ENCODE measurements around the gene POU3F4.

The POU3F4 gene

DNA sequence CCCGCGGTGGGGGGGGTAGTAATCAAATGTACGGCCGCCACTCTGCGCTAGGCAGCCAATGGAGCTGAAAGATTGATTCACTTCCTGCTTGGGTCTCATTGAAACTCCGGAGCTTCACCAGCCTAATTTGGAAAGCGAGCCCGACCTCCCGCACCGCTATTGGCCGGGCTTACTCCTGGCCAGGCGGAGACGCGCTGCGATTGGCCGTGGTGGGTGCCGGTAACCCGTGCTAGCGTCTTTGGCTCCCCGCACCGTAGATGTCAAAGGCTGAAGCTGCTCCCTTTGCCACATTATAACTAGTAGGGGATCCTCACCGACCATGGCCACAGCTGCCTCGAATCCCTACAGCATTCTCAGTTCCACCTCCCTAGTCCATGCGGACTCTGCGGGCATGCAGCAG is at the start of gene POU3F4:
TSS of gene POU3F4 (plus strand) at position 285 of the 400 bp plus-strand sequence. CDS start at position 320, 35 bp downstream.
- DNase-seq (ENCODE audit: extremely low spot score): no peak
- ChIA-PET CTCF (no interaction called here), POLR2A (no interaction called here)
- TF ChIP-seq FOXA1 (IDR thresholded peaks at IDR 0.05) (no peak), FOXM1 (IDR thresholded peaks at IDR 0.05; ENCODE audit: borderline replicate concordance) (no peak), SP1 (IDR thresholded peaks at IDR 0.05) (no peak), ZNF384 (IDR thresholded peaks at IDR 0.05) (no peak), BHLHE40 (IDR thresholded peaks at IDR 0.05; ENCODE audit: borderline replicate concordance) (no peak), CTBP1 (IDR thresholded peaks at IDR 0.05; ENCODE audit: borderline replicate concordance) (no peak)

DNA sequence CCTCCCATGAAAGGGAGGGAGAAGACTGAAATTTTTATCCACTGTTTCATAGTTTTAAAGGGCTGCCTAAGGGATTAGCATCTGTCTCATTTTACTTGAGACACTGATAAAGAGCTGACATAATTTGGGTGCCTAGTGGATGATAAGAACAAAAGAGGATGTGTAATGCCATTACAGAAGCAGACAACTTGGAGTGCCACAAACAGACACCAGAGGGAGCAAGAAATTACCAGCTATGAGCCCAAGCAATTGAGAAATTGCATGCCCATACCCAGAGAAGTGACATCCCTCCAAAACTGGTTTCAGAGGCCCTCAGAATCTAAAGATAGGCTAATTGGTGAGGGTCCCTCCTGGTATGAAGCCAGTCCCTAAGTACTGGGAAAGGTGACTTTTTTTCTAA is 38.5 kb upstream of the POU3F4 start:
- DNase-seq (ENCODE audit: extremely low spot score): peak; percentile 26
- POLR2A ChIA-PET: interaction anchor here (1.4 kb wide), 1 partner anchor 166 kb away, joined by 3 read pairs; no protein-coding TSS in a partner anchor
- CTCF ChIA-PET: interaction anchor here (0.6 to 1.8 kb wide), 2 partner anchors 117 to 166 kb away, joined by 7 to 19 read pairs; no protein-coding TSS in a partner anchor
- TF ChIP-seq NFRKB (IDR thresholded peaks at IDR 0.05): no peak
- no peak for TF ChIP-seq SUZ12 (IDR thresholded peaks at IDR 0.05)
- TF ChIP-seq CTBP1 (IDR thresholded peaks at IDR 0.05; ENCODE audit: borderline replicate concordance): no peak
- no peak for TF ChIP-seq LEF1 (IDR thresholded peaks at IDR 0.05; ENCODE audit: borderline replicate concordance)

DNA sequence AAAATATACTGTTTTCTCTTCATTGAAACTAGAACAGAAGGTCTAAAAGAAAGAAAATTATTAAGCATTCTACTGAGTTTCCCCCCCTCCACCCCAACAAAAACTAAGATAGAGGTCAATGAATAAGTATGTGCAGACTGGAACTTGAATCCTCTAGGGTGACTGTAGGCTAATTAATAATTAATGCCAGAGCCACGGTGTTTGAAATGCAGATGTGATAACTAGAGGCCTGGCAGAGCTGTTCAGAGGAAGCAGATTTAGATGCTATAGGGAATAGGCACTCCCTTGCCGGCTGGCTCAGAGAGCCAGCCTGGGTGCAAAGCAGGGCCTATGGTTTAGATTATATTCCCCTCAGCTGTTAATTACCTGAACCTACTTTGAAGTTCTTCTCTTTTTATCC is 12.2 kb upstream of the POU3F4 start:
- CTCF ChIA-PET: no interaction called here
- POLR2A ChIA-PET: no interaction called here
- no peak for DNase-seq (ENCODE audit: extremely low spot score)
- TF ChIP-seq FOXM1 (IDR thresholded peaks at IDR 0.05; ENCODE audit: borderline replicate concordance): no peak
- no peak for TF ChIP-seq FOXK2 (IDR thresholded peaks at IDR 0.05)
- no peak for TF ChIP-seq SP1 (IDR thresholded peaks at IDR 0.05)
- TF ChIP-seq TARDBP (IDR thresholded peaks at IDR 0.05): no peak
- no peak for TF ChIP-seq ELF4 (IDR thresholded peaks at IDR 0.05)
- no peak for TF ChIP-seq FOXA1 (IDR thresholded peaks at IDR 0.05)
- no peak for TF ChIP-seq BHLHE40 (IDR thresholded peaks at IDR 0.05; ENCODE audit: borderline replicate concordance)
- no peak for TF ChIP-seq LEF1 (IDR thresholded peaks at IDR 0.05; ENCODE audit: borderline replicate concordance)
- TF ChIP-seq SUZ12 (IDR thresholded peaks at IDR 0.05): no peak
- TF ChIP-seq HDGF (IDR thresholded peaks at IDR 0.05; ENCODE audit: borderline replicate concordance): no peak
- no peak for TF ChIP-seq ZNF384 (IDR thresholded peaks at IDR 0.05)
- TF ChIP-seq NFRKB (IDR thresholded peaks at IDR 0.05): no peak
- TF ChIP-seq, protein P1, sequence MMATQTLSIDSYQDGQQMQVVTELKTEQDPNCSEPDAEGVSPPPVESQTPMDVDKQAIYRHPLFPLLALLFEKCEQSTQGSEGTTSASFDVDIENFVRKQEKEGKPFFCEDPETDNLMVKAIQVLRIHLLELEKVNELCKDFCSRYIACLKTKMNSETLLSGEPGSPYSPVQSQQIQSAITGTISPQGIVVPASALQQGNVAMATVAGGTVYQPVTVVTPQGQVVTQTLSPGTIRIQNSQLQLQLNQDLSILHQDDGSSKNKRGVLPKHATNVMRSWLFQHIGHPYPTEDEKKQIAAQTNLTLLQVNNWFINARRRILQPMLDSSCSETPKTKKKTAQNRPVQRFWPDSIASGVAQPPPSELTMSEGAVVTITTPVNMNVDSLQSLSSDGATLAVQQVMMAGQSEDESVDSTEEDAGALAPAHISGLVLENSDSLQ (IDR thresholded peaks at IDR 0.05): no peak
- TF ChIP-seq L3MBTL2 (conservative IDR thresholded peaks at IDR 0.05): no peak
- no peak for TF ChIP-seq ARNT (IDR thresholded peaks at IDR 0.05)
- no peak for TF ChIP-seq CTBP1 (IDR thresholded peaks at IDR 0.05; ENCODE audit: borderline replicate concordance)

DNA sequence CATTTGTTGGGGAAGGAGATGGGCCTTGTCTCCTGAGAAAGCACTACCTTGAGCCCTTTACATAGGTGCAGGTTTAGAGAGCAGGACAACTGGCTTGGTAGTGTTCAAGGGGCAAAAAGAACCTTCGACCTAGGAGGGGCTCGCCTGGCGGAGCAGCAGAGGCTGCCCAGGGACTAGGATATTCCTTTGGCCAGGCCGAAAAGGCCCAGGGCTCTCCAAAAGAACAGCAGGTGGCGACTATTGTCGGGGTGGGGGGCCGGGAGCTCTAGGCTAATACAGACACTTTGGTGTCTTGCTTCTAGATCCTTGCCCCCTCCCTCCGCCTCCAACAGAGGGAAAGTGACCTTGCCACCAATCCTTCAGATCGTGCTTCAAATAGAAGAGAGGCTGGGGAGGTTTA is 7.1 kb upstream of the POU3F4 start:
- POLR2A ChIA-PET: no interaction called here
- no peak for DNase-seq (ENCODE audit: extremely low spot score)
- CTCF ChIA-PET: no interaction called here
- TF ChIP-seq HDGF (IDR thresholded peaks at IDR 0.05; ENCODE audit: borderline replicate concordance): no peak
- TF ChIP-seq FOXM1 (IDR thresholded peaks at IDR 0.05; ENCODE audit: borderline replicate concordance): no peak
- no peak for TF ChIP-seq SP1 (IDR thresholded peaks at IDR 0.05)
- no peak for TF ChIP-seq NFRKB (IDR thresholded peaks at IDR 0.05)
- no peak for TF ChIP-seq FOXA1 (IDR thresholded peaks at IDR 0.05)

DNA sequence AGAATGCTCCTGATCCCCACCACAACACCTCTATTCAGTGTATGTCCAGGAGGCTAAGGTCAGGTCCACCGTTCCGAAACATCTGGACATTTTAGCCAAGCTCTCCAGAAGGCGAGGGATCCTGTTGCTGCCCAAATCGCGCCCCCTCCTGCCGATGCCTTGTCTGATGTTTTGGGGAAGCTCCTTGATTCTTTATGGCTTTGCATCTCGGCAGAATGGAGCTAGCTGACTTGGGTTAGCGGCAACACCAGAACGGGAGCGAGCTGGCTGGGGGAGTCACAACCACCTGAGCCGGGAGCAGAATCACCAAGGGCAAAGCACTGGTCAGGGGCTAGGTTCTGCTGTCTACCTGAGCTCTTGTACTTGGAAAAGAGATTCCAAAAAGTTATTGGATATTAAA is 6.6 kb upstream of the POU3F4 start:
- CTCF ChIA-PET: no interaction called here
- TF ChIP-seq HDGF (IDR thresholded peaks at IDR 0.05; ENCODE audit: borderline replicate concordance) (no peak), ARNT (IDR thresholded peaks at IDR 0.05) (no peak), FOXK2 (IDR thresholded peaks at IDR 0.05) (no peak), ZNF384 (IDR thresholded peaks at IDR 0.05) (no peak), NFRKB (IDR thresholded peaks at IDR 0.05) (no peak), SUZ12 (IDR thresholded peaks at IDR 0.05) (no peak), CTBP1 (IDR thresholded peaks at IDR 0.05; ENCODE audit: borderline replicate concordance) (no peak), SP1 (IDR thresholded peaks at IDR 0.05) (no peak), FOXM1 (IDR thresholded peaks at IDR 0.05; ENCODE audit: borderline replicate concordance) (no peak), TARDBP (IDR thresholded peaks at IDR 0.05) (no peak), ELF4 (IDR thresholded peaks at IDR 0.05) (no peak), LEF1 (IDR thresholded peaks at IDR 0.05; ENCODE audit: borderline replicate concordance) (no peak), FOXA1 (IDR thresholded peaks at IDR 0.05) (no peak), L3MBTL2 (conservative IDR thresholded peaks at IDR 0.05) (no peak), BHLHE40 (IDR thresholded peaks at IDR 0.05; ENCODE audit: borderline replicate concordance) (no peak)
- TF ChIP-seq, protein P1 (IDR thresholded peaks at IDR 0.05): no peak

DNA sequence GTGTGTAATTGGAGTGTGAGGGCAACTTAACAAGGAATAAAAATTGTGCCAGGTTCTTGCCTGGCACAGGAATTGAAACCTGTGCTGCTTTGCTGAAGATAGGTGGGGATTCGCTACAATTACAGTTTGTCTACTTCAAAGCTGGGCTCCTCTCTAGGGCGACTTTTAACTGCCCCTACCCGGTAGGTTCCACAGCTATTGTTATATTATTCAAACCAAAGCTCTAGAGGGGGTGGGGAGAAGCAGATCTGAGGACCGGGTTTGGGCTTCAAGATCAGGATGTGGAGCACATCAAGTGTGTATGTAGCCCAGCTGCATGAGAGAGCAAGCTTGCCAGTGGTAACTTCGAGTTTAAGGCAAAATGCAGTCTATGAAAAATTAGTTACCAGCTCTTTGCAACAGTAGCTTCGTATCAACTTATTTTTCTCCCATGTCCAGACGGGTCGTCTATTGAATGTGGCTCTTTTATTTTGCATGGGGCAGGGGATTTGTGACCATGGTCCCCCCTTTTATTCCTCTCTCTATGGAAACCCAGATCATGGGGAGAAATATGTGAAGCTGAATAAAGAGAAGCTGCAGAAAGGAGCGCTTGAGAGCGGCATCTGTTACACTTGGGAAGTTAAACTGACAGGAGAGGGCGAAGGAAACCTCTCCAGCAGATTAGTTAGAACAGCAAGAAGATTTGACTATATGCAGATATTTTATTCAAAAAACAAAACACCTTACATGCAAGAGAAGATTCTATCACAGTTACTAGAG is 3.2 kb upstream of the POU3F4 start:
- TF ChIP-seq LEF1 (IDR thresholded peaks at IDR 0.05; ENCODE audit: borderline replicate concordance): no peak
- no peak for TF ChIP-seq BHLHE40 (IDR thresholded peaks at IDR 0.05; ENCODE audit: borderline replicate concordance)
- TF ChIP-seq ELF4 (IDR thresholded peaks at IDR 0.05): no peak
- no peak for TF ChIP-seq ARNT (IDR thresholded peaks at IDR 0.05)
- TF ChIP-seq HDGF (IDR thresholded peaks at IDR 0.05; ENCODE audit: borderline replicate concordance): no peak
- TF ChIP-seq SUZ12 (IDR thresholded peaks at IDR 0.05): no peak
- TF ChIP-seq CTBP1 (IDR thresholded peaks at IDR 0.05; ENCODE audit: borderline replicate concordance): no peak
- no peak for TF ChIP-seq TARDBP (IDR thresholded peaks at IDR 0.05)
- TF ChIP-seq NFRKB (IDR thresholded peaks at IDR 0.05): no peak
- no peak for DNase-seq (ENCODE audit: extremely low spot score)
- ChIA-PET POLR2A (no interaction called here), CTCF (interaction anchor here (0.6 kb wide), 1 partner anchor 1209 kb away, joined by 3 read pairs; no protein-coding TSS in a partner anchor)

More for the DNA sequence above, 6.6 kb upstream of the POU3F4 start:
- POLR2A ChIA-PET: no interaction called here
- no peak for DNase-seq (ENCODE audit: extremely low spot score)
